ENCODE data around the gene MYL2.

MYL2 gene

GRCh38 chr12:110885152-110885840 is 35.1 kb downstream of the MYL2 start:
- Histone ChIP-seq H3K4me3 (ENCODE audit: low read depth, low read length) (no peak overlapping the region), H3K27me3 (ENCODE audit: control insufficient read depth, insufficient read depth, low read length) (no peaks in the 10 kb centered on the region), H3K9me3 (ENCODE audit: control insufficient read depth, insufficient read depth, low read length) (no peaks in the 10 kb centered on the region), H3K36me3 (ENCODE audit: control insufficient read depth, insufficient read depth, low read length) (no peaks in the 10 kb centered on the region), H3K9ac (ENCODE audit: low read depth, low read length) (no peak overlapping the region), H3K4me1 (ENCODE audit: control insufficient read depth, insufficient read depth, low read length) (no peaks in the 10 kb centered on the region)

GRCh38 chr12:110883251-110883650 is 37.1 kb downstream of the MYL2 start:
- no peaks in the 10 kb centered on the region for H3K27me3 ChIP-seq (ENCODE audit: control insufficient read depth, insufficient read depth, low read length)
- H3K4me3 ChIP-seq (ENCODE audit: low read depth, low read length), result no peak overlapping the region
- no peak overlapping the region for H3K9ac ChIP-seq (ENCODE audit: low read depth, low read length)
- H3K4me1 ChIP-seq (ENCODE audit: control insufficient read depth, insufficient read depth, low read length), result no peaks in the 10 kb centered on the region
- H3K9me3 ChIP-seq (ENCODE audit: control insufficient read depth, insufficient read depth, low read length), result no peaks in the 10 kb centered on the region
- no peaks in the 10 kb centered on the region for H3K36me3 ChIP-seq (ENCODE audit: control insufficient read depth, insufficient read depth, low read length)

- Histone ChIP-seq H3K36me3 (ENCODE audit: control insufficient read depth, insufficient read depth, low read length) (no peaks in the 10 kb centered on the region), H3K4me1 (ENCODE audit: control insufficient read depth, insufficient read depth, low read length) (no peaks in the 10 kb centered on the region), H3K4me3 (ENCODE audit: low read depth, low read length) (no peak overlapping the region), H3K27me3 (ENCODE audit: control insufficient read depth, insufficient read depth, low read length) (no peaks in the 10 kb centered on the region), H3K9ac (ENCODE audit: low read depth, low read length) (no peak overlapping the region), H3K9me3 (ENCODE audit: control insufficient read depth, insufficient read depth, low read length) (no peaks in the 10 kb centered on the region)
Observed at GRCh38 chr12:110880651-110881050, 39.7 kb downstream of the MYL2 start.

GRCh38 chr12:110874781-110875180 is 45.6 kb downstream of the MYL2 start:
- Histone ChIP-seq H3K9ac (ENCODE audit: low read depth, low read length) (no peak overlapping the region), H3K36me3 (ENCODE audit: control insufficient read depth, insufficient read depth, low read length) (no peaks in the 10 kb centered on the region), H3K4me1 (ENCODE audit: control insufficient read depth, insufficient read depth, low read length) (no peaks in the 10 kb centered on the region), H3K4me3 (ENCODE audit: low read depth, low read length) (no peak overlapping the region), H3K9me3 (ENCODE audit: control insufficient read depth, insufficient read depth, low read length) (no peaks in the 10 kb centered on the region), H3K27me3 (ENCODE audit: control insufficient read depth, insufficient read depth, low read length) (no peaks in the 10 kb centered on the region)

GRCh38 chr12:110874351-110874750 is 46.0 kb downstream of the MYL2 start:
- Histone ChIP-seq H3K9me3 (ENCODE audit: control insufficient read depth, insufficient read depth, low read length) (no peaks in the 10 kb centered on the region), H3K27me3 (ENCODE audit: control insufficient read depth, insufficient read depth, low read length) (no peaks in the 10 kb centered on the region), H3K4me1 (ENCODE audit: control insufficient read depth, insufficient read depth, low read length) (no peaks in the 10 kb centered on the region), H3K4me3 (ENCODE audit: low read depth, low read length) (no peak overlapping the region), H3K36me3 (ENCODE audit: control insufficient read depth, insufficient read depth, low read length) (no peaks in the 10 kb centered on the region), H3K9ac (ENCODE audit: low read depth, low read length) (no peak overlapping the region)

- Histone ChIP-seq H3K27me3 (ENCODE audit: control insufficient read depth, insufficient read depth, low read length) (no peaks in the 10 kb centered on the region), H3K9ac (ENCODE audit: low read depth, low read length) (no peak overlapping the region), H3K36me3 (ENCODE audit: control insufficient read depth, insufficient read depth, low read length) (no peaks in the 10 kb centered on the region)
Observed at GRCh38 chr12:110872100-110872499, 48.3 kb downstream of the MYL2 start.

GRCh38 chr12:110869803-110870202 is 50.6 kb downstream of the MYL2 start:
- Histone ChIP-seq H3K4me1 (ENCODE audit: control insufficient read depth, insufficient read depth, low read length) (no peaks in the 10 kb centered on the region), H3K27me3 (ENCODE audit: control insufficient read depth, insufficient read depth, low read length) (no peaks in the 10 kb centered on the region)

More at GRCh38 chr12:110872100-110872499, 48.3 kb downstream of the MYL2 start:
- no peaks in the 10 kb centered on the region for H3K9me3 ChIP-seq (ENCODE audit: control insufficient read depth, insufficient read depth, low read length)
- no peak overlapping the region for H3K4me3 ChIP-seq (ENCODE audit: low read depth, low read length)
- H3K4me1 ChIP-seq (ENCODE audit: control insufficient read depth, insufficient read depth, low read length), result no peaks in the 10 kb centered on the region

GRCh38 chr12:110869026-110869425 is 51.4 kb downstream of the MYL2 start:
- H3K4me3 ChIP-seq (ENCODE audit: low read depth, low read length), result no peak overlapping the region
- H3K27me3 ChIP-seq (ENCODE audit: control insufficient read depth, insufficient read depth, low read length), result no peaks in the 10 kb centered on the region
- H3K36me3 ChIP-seq (ENCODE audit: control insufficient read depth, insufficient read depth, low read length), result no peaks in the 10 kb centered on the region
- no peaks in the 10 kb centered on the region for H3K4me1 ChIP-seq (ENCODE audit: control insufficient read depth, insufficient read depth, low read length)
- H3K9me3 ChIP-seq (ENCODE audit: control insufficient read depth, insufficient read depth, low read length), result no peaks in the 10 kb centered on the region
- no peak overlapping the region for H3K9ac ChIP-seq (ENCODE audit: low read depth, low read length)

More at GRCh38 chr12:110869803-110870202, 50.6 kb downstream of the MYL2 start:
- Histone ChIP-seq H3K9ac (ENCODE audit: low read depth, low read length) (no peak overlapping the region), H3K9me3 (ENCODE audit: control insufficient read depth, insufficient read depth, low read length) (no peaks in the 10 kb centered on the region), H3K36me3 (ENCODE audit: control insufficient read depth, insufficient read depth, low read length) (no peaks in the 10 kb centered on the region), H3K4me3 (ENCODE audit: low read depth, low read length) (no peak overlapping the region)

GRCh38 chr12:110865521-110865920 is 54.9 kb downstream of the MYL2 start:
- H3K27me3 ChIP-seq (ENCODE audit: control insufficient read depth, insufficient read depth, low read length), result no peaks in the 10 kb centered on the region
- H3K9me3 ChIP-seq (ENCODE audit: control insufficient read depth, insufficient read depth, low read length), result no peaks in the 10 kb centered on the region
- H3K36me3 ChIP-seq (ENCODE audit: control insufficient read depth, insufficient read depth, low read length), result no peaks in the 10 kb centered on the region
- peaks cover 6% of the 10 kb centered on the region for H3K4me1 ChIP-seq (ENCODE audit: control insufficient read depth, insufficient read depth, low read length)
- no peak overlapping the region for H3K4me3 ChIP-seq (ENCODE audit: low read depth, low read length)
- H3K9ac ChIP-seq (ENCODE audit: low read depth, low read length), result no peak overlapping the region

GRCh38 chr12:110863161-110863560 is 57.2 kb downstream of the MYL2 start:
- H3K27me3 ChIP-seq (ENCODE audit: control insufficient read depth, insufficient read depth, low read length), result no peaks in the 10 kb centered on the region
- no peak overlapping the region for H3K9ac ChIP-seq (ENCODE audit: low read depth, low read length)
- peaks cover 10% of the 10 kb centered on the region for H3K4me1 ChIP-seq (ENCODE audit: control insufficient read depth, insufficient read depth, low read length)
- no peaks in the 10 kb centered on the region for H3K36me3 ChIP-seq (ENCODE audit: control insufficient read depth, insufficient read depth, low read length)
- H3K9me3 ChIP-seq (ENCODE audit: control insufficient read depth, insufficient read depth, low read length), result no peaks in the 10 kb centered on the region
- H3K4me3 ChIP-seq (ENCODE audit: low read depth, low read length), result no peak overlapping the region

GRCh38 chr12:110862329-110862728 is 58.0 kb downstream of the MYL2 start:
- H3K36me3 ChIP-seq (ENCODE audit: control insufficient read depth, insufficient read depth, low read length), result no peaks in the 10 kb centered on the region
- H3K4me3 ChIP-seq (ENCODE audit: low read depth, low read length), result no peak overlapping the region
- no peak overlapping the region for H3K9ac ChIP-seq (ENCODE audit: low read depth, low read length)
- no peaks in the 10 kb centered on the region for H3K27me3 ChIP-seq (ENCODE audit: control insufficient read depth, insufficient read depth, low read length)
- H3K4me1 ChIP-seq (ENCODE audit: control insufficient read depth, insufficient read depth, low read length), result peaks cover 14% of the 10 kb centered on the region
- H3K9me3 ChIP-seq (ENCODE audit: control insufficient read depth, insufficient read depth, low read length), result no peaks in the 10 kb centered on the region

GRCh38 chr12:110861729-110862128 is 58.6 kb downstream of the MYL2 start:
- H3K4me3 ChIP-seq (ENCODE audit: low read depth, low read length), result no peak overlapping the region
- H3K27me3 ChIP-seq (ENCODE audit: control insufficient read depth, insufficient read depth, low read length), result no peaks in the 10 kb centered on the region
- no peaks in the 10 kb centered on the region for H3K9me3 ChIP-seq (ENCODE audit: control insufficient read depth, insufficient read depth, low read length)
- H3K9ac ChIP-seq (ENCODE audit: low read depth, low read length), result no peak overlapping the region
- H3K36me3 ChIP-seq (ENCODE audit: control insufficient read depth, insufficient read depth, low read length), result no peaks in the 10 kb centered on the region
- peaks cover 15% of the 10 kb centered on the region for H3K4me1 ChIP-seq (ENCODE audit: control insufficient read depth, insufficient read depth, low read length)
